SU-DHL-6 (cell line): ENCODE data around the gene TMEM245.

Source experiments
- EZH2phosphoT487 ChIP-seq: fragments of 200-600 bp; sonication (generic), shearing (Covaris generic); conservative IDR thresholded peaks from 2 replicates; pipeline ENCODE4 v1.6.1; 2018; ENCODE audit warnings: mild to moderate bottlenecking, antibody characterized with exemption, low read length, moderate library complexity, mixed read lengths
- TF ChIP-seq, protein P1 (sequence below): fragments of 200-600 bp; sonication (generic); IDR thresholded peaks from one replicate; pipeline ENCODE4 v1.5.1; 2017; ENCODE audit warnings: antibody characterized with exemption, mild to moderate bottlenecking, low read length, moderate library complexity; ENCODE audit not compliant: insufficient read depth, poor library complexity, severe bottlenecking

DNA sequence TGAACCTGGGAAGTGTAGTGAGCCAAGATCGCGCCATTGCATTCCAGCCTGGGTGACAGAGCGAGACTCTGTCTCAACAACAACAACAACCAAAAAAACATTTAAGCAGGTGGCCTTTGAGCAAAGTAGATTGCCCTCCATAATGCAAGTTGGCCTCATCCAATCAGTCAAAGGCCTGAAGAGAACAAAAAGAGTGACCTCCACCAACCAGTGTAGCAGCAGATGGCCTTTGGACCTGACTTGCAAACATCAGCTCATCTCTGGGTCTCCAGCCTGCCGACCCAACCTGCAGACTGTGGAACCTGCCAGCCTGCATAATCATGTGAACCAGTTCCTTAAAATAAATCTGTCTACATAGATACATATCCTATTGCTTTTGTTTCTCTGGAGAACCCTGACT lies 39.8 kb upstream of the TMEM245 start:
- TF ChIP-seq, protein P1, sequence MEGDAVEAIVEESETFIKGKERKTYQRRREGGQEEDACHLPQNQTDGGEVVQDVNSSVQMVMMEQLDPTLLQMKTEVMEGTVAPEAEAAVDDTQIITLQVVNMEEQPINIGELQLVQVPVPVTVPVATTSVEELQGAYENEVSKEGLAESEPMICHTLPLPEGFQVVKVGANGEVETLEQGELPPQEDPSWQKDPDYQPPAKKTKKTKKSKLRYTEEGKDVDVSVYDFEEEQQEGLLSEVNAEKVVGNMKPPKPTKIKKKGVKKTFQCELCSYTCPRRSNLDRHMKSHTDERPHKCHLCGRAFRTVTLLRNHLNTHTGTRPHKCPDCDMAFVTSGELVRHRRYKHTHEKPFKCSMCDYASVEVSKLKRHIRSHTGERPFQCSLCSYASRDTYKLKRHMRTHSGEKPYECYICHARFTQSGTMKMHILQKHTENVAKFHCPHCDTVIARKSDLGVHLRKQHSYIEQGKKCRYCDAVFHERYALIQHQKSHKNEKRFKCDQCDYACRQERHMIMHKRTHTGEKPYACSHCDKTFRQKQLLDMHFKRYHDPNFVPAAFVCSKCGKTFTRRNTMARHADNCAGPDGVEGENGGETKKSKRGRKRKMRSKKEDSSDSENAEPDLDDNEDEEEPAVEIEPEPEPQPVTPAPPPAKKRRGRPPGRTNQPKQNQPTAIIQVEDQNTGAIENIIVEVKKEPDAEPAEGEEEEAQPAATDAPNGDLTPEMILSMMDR = no peak
- no peak for TF ChIP-seq EZH2phosphoT487
